ENCODE results near the gene STK24.

The STK24 gene

GRCh38 chr13:98532254-98532653 is 44.7 kb downstream of the STK24 start:
- no CpG with 5 or more reads among the region's 3 CpGs for WGBS (ENCODE audit: extremely low coverage, insufficient coverage, low lambda C conversion rate)
- H2BK5ac ChIP-seq (ENCODE audit: low read length), result no peak overlapping the region
- peaks cover 87% of the 10 kb centered on the region for H3K79me2 ChIP-seq (ENCODE audit: control insufficient read depth, insufficient read depth, low read length)
- no peak overlapping the region for H3K4me3 ChIP-seq (ENCODE audit: low read length)
- H3K36me3 ChIP-seq (ENCODE audit: control insufficient read depth, insufficient read depth, low read length), result no peaks in the 10 kb centered on the region
- no peak overlapping the region for H3K9ac ChIP-seq (ENCODE audit: low read length)
- H3K18ac ChIP-seq (ENCODE audit: low read length), result no peak overlapping the region
- no peak overlapping the region for H3K27ac ChIP-seq (ENCODE audit: low read depth, low read length)
- no peak overlapping the region for H3K4me2 ChIP-seq (ENCODE audit: low read length)
- H3K27me3 ChIP-seq (ENCODE audit: insufficient read depth, low read length, poor library complexity), result no peaks in the 10 kb centered on the region
- H3K56ac ChIP-seq (ENCODE audit: low read length), result no peak overlapping the region
- DNase-seq, result no peak
- peaks cover 44% of the 10 kb centered on the region for H3K79me1 ChIP-seq (ENCODE audit: low read length)
- no peak overlapping the region for H4K5ac ChIP-seq (ENCODE audit: low read length)
- H4K8ac ChIP-seq (ENCODE audit: low read depth, low read length), result no peak overlapping the region
- H3K4ac ChIP-seq (ENCODE audit: low read depth, low read length), result no peak overlapping the region
- H2BK120ac ChIP-seq (ENCODE audit: low read depth, low read length), result no peak overlapping the region
- no peak overlapping the region for H2AK5ac ChIP-seq (ENCODE audit: low read length)
- H2BK15ac ChIP-seq (replicated peaks; ENCODE audit: low read depth), result no peak overlapping the region
- no peak overlapping the region for H3K23ac ChIP-seq (ENCODE audit: low read length)
- peaks cover 8% of the 10 kb centered on the region for H3K4me1 ChIP-seq (ENCODE audit: control insufficient read depth, low read depth, low read length)

GRCh38 chr13:98530217-98530616 is 46.7 kb downstream of the STK24 start:
- H3K4me3 ChIP-seq (ENCODE audit: low read length), result no peak overlapping the region
- H3K4me2 ChIP-seq (ENCODE audit: low read length), result no peak overlapping the region
- no peak overlapping the region for H4K5ac ChIP-seq (ENCODE audit: low read length)
- no peak overlapping the region for H3K9ac ChIP-seq (ENCODE audit: low read length)
- no peak overlapping the region for H2BK15ac ChIP-seq (replicated peaks; ENCODE audit: low read depth)
- no peaks in the 10 kb centered on the region for H3K27me3 ChIP-seq (ENCODE audit: insufficient read depth, low read length, poor library complexity)
- no peak overlapping the region for H3K4ac ChIP-seq (ENCODE audit: low read depth, low read length)
- H3K23ac ChIP-seq (ENCODE audit: low read length), result no peak overlapping the region
- H3K79me1 ChIP-seq (ENCODE audit: low read length), result peaks cover 42% of the 10 kb centered on the region
- WGBS (ENCODE audit: extremely low coverage, insufficient coverage, low lambda C conversion rate), result no CpG with 5 or more reads among the region's 7 CpGs
- H3K4me1 ChIP-seq (ENCODE audit: control insufficient read depth, low read depth, low read length), result peaks cover 15% of the 10 kb centered on the region
- no peak overlapping the region for H3K56ac ChIP-seq (ENCODE audit: low read length)
- H3K27ac ChIP-seq (ENCODE audit: low read depth, low read length), result no peak overlapping the region
- H3K18ac ChIP-seq (ENCODE audit: low read length), result no peak overlapping the region
- H4K8ac ChIP-seq (ENCODE audit: low read depth, low read length), result no peak overlapping the region
- no peak overlapping the region for H2AK5ac ChIP-seq (ENCODE audit: low read length)
- H2BK120ac ChIP-seq (ENCODE audit: low read depth, low read length), result no peak overlapping the region
- H2BK5ac ChIP-seq (ENCODE audit: low read length), result no peak overlapping the region
- no peak for DNase-seq
- H3K36me3 ChIP-seq (ENCODE audit: control insufficient read depth, insufficient read depth, low read length), result no peaks in the 10 kb centered on the region
- H3K79me2 ChIP-seq (ENCODE audit: control insufficient read depth, insufficient read depth, low read length), result peaks cover 86% of the 10 kb centered on the region

- Histone ChIP-seq H4K5ac (ENCODE audit: low read length) (no peak overlapping the region), H3K18ac (ENCODE audit: low read length) (no peak overlapping the region), H3K4me2 (ENCODE audit: low read length) (no peak overlapping the region), H3K36me3 (ENCODE audit: control insufficient read depth, insufficient read depth, low read length) (no peaks in the 10 kb centered on the region), H2BK5ac (ENCODE audit: low read length) (no peak overlapping the region), H3K9ac (ENCODE audit: low read length) (no peak overlapping the region), H4K8ac (ENCODE audit: low read depth, low read length) (no peak overlapping the region), H3K4me1 (ENCODE audit: control insufficient read depth, low read depth, low read length) (peaks cover 16% of the 10 kb centered on the region), H3K23ac (ENCODE audit: low read length) (no peak overlapping the region), H3K27ac (ENCODE audit: low read depth, low read length) (no peak overlapping the region), H3K79me2 (ENCODE audit: control insufficient read depth, insufficient read depth, low read length) (peaks cover 87% of the 10 kb centered on the region), H3K27me3 (ENCODE audit: insufficient read depth, low read length, poor library complexity) (no peaks in the 10 kb centered on the region), H3K56ac (ENCODE audit: low read length) (no peak overlapping the region), H2BK15ac (replicated peaks; ENCODE audit: low read depth) (no peak overlapping the region), H3K79me1 (ENCODE audit: low read length) (peaks cover 46% of the 10 kb centered on the region), H2BK120ac (ENCODE audit: low read depth, low read length) (no peak overlapping the region), H2AK5ac (ENCODE audit: low read length) (no peak overlapping the region), H3K4me3 (ENCODE audit: low read length) (no peak overlapping the region), H3K4ac (ENCODE audit: low read depth, low read length) (no peak overlapping the region)
- WGBS (ENCODE audit: extremely low coverage, insufficient coverage, low lambda C conversion rate), result no CpG with 5 or more reads among the region's 8 CpGs
- DNase-seq, result no peak
These were observed 47.7 kb downstream of the STK24 start for GRCh38 chr13:98529171-98529570.

GRCh38 chr13:98528663-98529064 is 48.2 kb downstream of the STK24 start:
- H3K27ac ChIP-seq (ENCODE audit: low read depth, low read length), result no peak overlapping the region
- DNase-seq, result no peak
- no peak overlapping the region for H3K56ac ChIP-seq (ENCODE audit: low read length)
- H3K4me3 ChIP-seq (ENCODE audit: low read length), result no peak overlapping the region
- no peak overlapping the region for H4K5ac ChIP-seq (ENCODE audit: low read length)
- H3K4me1 ChIP-seq (ENCODE audit: control insufficient read depth, low read depth, low read length), result peaks cover 19% of the 10 kb centered on the region
- H2BK120ac ChIP-seq (ENCODE audit: low read depth, low read length), result no peak overlapping the region
- H3K23ac ChIP-seq (ENCODE audit: low read length), result no peak overlapping the region
- H2BK5ac ChIP-seq (ENCODE audit: low read length), result no peak overlapping the region
- H3K27me3 ChIP-seq (ENCODE audit: insufficient read depth, low read length, poor library complexity), result no peaks in the 10 kb centered on the region
- H3K18ac ChIP-seq (ENCODE audit: low read length), result no peak overlapping the region
- no peak overlapping the region for H2AK5ac ChIP-seq (ENCODE audit: low read length)
- peaks cover 87% of the 10 kb centered on the region for H3K79me2 ChIP-seq (ENCODE audit: control insufficient read depth, insufficient read depth, low read length)
- H3K4me2 ChIP-seq (ENCODE audit: low read length), result no peak overlapping the region
- no peak overlapping the region for H2BK15ac ChIP-seq (replicated peaks; ENCODE audit: low read depth)
- no CpG with 5 or more reads among the region's 8 CpGs for WGBS (ENCODE audit: extremely low coverage, insufficient coverage, low lambda C conversion rate)
- H3K79me1 ChIP-seq (ENCODE audit: low read length), result peaks cover 46% of the 10 kb centered on the region
- H3K36me3 ChIP-seq (ENCODE audit: control insufficient read depth, insufficient read depth, low read length), result no peaks in the 10 kb centered on the region
- no peak overlapping the region for H3K4ac ChIP-seq (ENCODE audit: low read depth, low read length)
- no peak overlapping the region for H3K9ac ChIP-seq (ENCODE audit: low read length)
- no peak overlapping the region for H4K8ac ChIP-seq (ENCODE audit: low read depth, low read length)

- no peak overlapping the region for H4K8ac ChIP-seq (ENCODE audit: low read depth, low read length)
- WGBS (ENCODE audit: extremely low coverage, insufficient coverage, low lambda C conversion rate), result no CpG with 5 or more reads among the region's 13 CpGs
- H3K18ac ChIP-seq (ENCODE audit: low read length), result no peak overlapping the region
- H2BK120ac ChIP-seq (ENCODE audit: low read depth, low read length), result no peak overlapping the region
- no peak overlapping the region for H2AK5ac ChIP-seq (ENCODE audit: low read length)
- no peak overlapping the region for H3K4me2 ChIP-seq (ENCODE audit: low read length)
- peaks cover 94% of the 10 kb centered on the region for H3K79me2 ChIP-seq (ENCODE audit: control insufficient read depth, insufficient read depth, low read length)
- H3K4me3 ChIP-seq (ENCODE audit: low read length), result no peak overlapping the region
- no peak overlapping the region for H2BK5ac ChIP-seq (ENCODE audit: low read length)
- H3K9ac ChIP-seq (ENCODE audit: low read length), result no peak overlapping the region
- no peak for DNase-seq
- no peak overlapping the region for H4K5ac ChIP-seq (ENCODE audit: low read length)
- H3K4ac ChIP-seq (ENCODE audit: low read depth, low read length), result no peak overlapping the region
- no peak overlapping the region for H3K23ac ChIP-seq (ENCODE audit: low read length)
- H3K56ac ChIP-seq (ENCODE audit: low read length), result no peak overlapping the region
- no peaks in the 10 kb centered on the region for H3K27me3 ChIP-seq (ENCODE audit: insufficient read depth, low read length, poor library complexity)
- H3K79me1 ChIP-seq (ENCODE audit: low read length), result peaks cover 54% of the 10 kb centered on the region
- H3K4me1 ChIP-seq (ENCODE audit: control insufficient read depth, low read depth, low read length), result peaks cover 24% of the 10 kb centered on the region
- no peaks in the 10 kb centered on the region for H3K36me3 ChIP-seq (ENCODE audit: control insufficient read depth, insufficient read depth, low read length)
- no peak overlapping the region for H2BK15ac ChIP-seq (replicated peaks; ENCODE audit: low read depth)
- no peak overlapping the region for H3K27ac ChIP-seq (ENCODE audit: low read depth, low read length)
These were observed 49.4 kb downstream of the STK24 start for GRCh38 chr13:98527526-98527925.

- Histone ChIP-seq H2BK5ac (ENCODE audit: low read length) (no peak overlapping the region), H3K9ac (ENCODE audit: low read length) (no peak overlapping the region), H3K27me3 (ENCODE audit: insufficient read depth, low read length, poor library complexity) (no peaks in the 10 kb centered on the region), H3K4ac (ENCODE audit: low read depth, low read length) (no peak overlapping the region), H3K23ac (ENCODE audit: low read length) (no peak overlapping the region), H4K8ac (ENCODE audit: low read depth, low read length) (no peak overlapping the region), H2BK120ac (ENCODE audit: low read depth, low read length) (no peak overlapping the region), H3K4me2 (ENCODE audit: low read length) (no peak overlapping the region), H3K56ac (ENCODE audit: low read length) (no peak overlapping the region), H3K4me1 (ENCODE audit: control insufficient read depth, low read depth, low read length) (peaks cover 24% of the 10 kb centered on the region), H3K27ac (ENCODE audit: low read depth, low read length) (no peak overlapping the region), H2AK5ac (ENCODE audit: low read length) (no peak overlapping the region), H3K4me3 (ENCODE audit: low read length) (no peak overlapping the region), H3K18ac (ENCODE audit: low read length) (no peak overlapping the region), H3K79me2 (ENCODE audit: control insufficient read depth, insufficient read depth, low read length) (peaks cover 93% of the 10 kb centered on the region), H4K5ac (ENCODE audit: low read length) (no peak overlapping the region), H2BK15ac (replicated peaks; ENCODE audit: low read depth) (no peak overlapping the region), H3K36me3 (ENCODE audit: control insufficient read depth, insufficient read depth, low read length) (no peaks in the 10 kb centered on the region), H3K79me1 (ENCODE audit: low read length) (peaks cover 53% of the 10 kb centered on the region)
- no CpG with 5 or more reads among the region's 2 CpGs for WGBS (ENCODE audit: extremely low coverage, insufficient coverage, low lambda C conversion rate)
- DNase-seq, result no peak
These were observed 50.8 kb downstream of the STK24 start for GRCh38 chr13:98526182-98526512.
